GM19239 (cell line): ENCODE results near the gene UBL4B.
"Not testable (repeated sequence)": the region's sequence is repeated elsewhere in the genome, so short reads cannot be mapped to it uniquely, and the experiment has no call there.

Experiments
- DNase-seq: peaks from one replicate; pipeline ENCODE4 v3.0.0; 2011; ENCODE audit warnings: low spot score; ENCODE audit not compliant: insufficient read length
- FAIRE-seq: peaks from 2 replicates; lab custom pipeline; 2011; peaks lifted over from hg19 to GRCh38; lab: Jason Lieb, UNC

Gene UBL4B

DNA sequence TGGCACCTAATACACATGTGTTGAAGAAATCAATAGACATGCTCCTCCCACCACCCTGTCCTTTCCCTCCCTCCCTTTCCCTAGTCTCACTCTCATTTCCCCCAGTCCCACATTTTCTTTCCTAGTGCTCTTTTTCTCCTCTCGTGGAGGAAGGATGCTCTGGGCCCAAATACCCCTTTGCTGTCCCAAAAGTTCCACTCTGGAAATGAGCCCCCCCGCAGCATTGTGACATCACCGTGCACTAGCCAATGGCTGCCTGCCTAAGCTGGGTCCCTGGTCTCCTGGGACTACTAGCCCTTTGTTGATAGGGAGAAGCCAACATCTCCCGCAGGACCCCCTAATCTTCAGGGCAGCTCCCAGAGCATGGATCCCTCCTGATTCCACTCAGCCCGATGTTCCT lies at the start of gene UBL4B:
Gene UBL4B (plus strand): TSS at position 301 of the 400 bp plus-strand sequence. CDS start 92 bp downstream, at position 393.
- DNase-seq (no peak), FAIRE-seq (no peak)

DNA sequence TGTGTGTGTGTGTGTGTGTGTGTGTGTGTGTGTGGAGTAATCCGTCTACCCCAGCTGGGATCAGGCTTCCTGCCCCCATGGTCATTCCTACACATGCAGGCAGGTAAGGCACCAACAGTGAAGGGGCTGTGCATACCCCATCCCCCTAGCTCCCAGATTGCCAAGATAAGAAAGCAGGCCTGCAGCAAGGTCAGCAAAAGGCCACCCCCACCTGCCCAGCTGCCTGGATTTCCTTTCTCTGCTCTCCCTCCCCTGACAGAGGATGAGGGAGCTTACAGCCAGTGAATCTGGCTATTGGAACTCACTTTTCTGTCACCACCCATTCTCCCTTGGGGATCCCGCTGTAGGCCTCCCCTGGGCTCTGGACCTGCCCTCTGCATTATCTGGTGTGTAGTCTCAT lies 49.6 kb upstream of the UBL4B start:
- FAIRE-seq (no peak), DNase-seq (no peak)

GRCh38 chr1:110063781-110064180 lies 48.5 kb upstream of the UBL4B start:
- no peak for FAIRE-seq
- no peak for DNase-seq

- FAIRE-seq (no peak), DNase-seq (no peak)
Observed at GRCh38 chr1:110064576-110065337, 47.5 kb upstream of the UBL4B start.

DNA sequence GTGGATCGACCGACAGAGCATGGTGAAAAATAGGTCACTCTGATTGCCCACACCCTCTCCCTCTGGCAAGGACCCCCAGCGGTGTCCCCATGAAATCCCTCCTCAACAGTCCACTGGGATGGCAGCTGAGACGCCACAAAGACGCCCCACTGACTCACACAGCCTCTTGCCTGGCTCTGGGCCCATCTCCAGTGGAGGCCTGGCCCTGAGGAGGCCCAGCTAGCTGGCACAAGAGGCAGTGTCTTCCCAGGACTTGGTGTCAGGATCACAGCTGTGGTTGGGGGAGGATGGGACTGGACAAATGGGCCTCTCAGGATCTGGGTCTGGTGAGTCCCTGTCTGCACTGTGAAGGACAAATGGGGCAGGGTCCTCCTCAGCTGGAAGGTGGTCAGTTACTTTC lies 46.4 kb upstream of the UBL4B start:
- FAIRE-seq (no peak), DNase-seq (no peak)

GRCh38 chr1:110067479-110067892 lies 44.8 kb upstream of the UBL4B start:
- DNase-seq (no peak), FAIRE-seq (no peak)

GRCh38 chr1:110067893-110068645 lies 44.2 kb upstream of the UBL4B start:
- no peak for FAIRE-seq
- DNase-seq, result no peak

- DNase-seq (no peak), FAIRE-seq (peak; percentile 8)
Observed at GRCh38 chr1:110068646-110069403, 43.4 kb upstream of the UBL4B start.

DNA sequence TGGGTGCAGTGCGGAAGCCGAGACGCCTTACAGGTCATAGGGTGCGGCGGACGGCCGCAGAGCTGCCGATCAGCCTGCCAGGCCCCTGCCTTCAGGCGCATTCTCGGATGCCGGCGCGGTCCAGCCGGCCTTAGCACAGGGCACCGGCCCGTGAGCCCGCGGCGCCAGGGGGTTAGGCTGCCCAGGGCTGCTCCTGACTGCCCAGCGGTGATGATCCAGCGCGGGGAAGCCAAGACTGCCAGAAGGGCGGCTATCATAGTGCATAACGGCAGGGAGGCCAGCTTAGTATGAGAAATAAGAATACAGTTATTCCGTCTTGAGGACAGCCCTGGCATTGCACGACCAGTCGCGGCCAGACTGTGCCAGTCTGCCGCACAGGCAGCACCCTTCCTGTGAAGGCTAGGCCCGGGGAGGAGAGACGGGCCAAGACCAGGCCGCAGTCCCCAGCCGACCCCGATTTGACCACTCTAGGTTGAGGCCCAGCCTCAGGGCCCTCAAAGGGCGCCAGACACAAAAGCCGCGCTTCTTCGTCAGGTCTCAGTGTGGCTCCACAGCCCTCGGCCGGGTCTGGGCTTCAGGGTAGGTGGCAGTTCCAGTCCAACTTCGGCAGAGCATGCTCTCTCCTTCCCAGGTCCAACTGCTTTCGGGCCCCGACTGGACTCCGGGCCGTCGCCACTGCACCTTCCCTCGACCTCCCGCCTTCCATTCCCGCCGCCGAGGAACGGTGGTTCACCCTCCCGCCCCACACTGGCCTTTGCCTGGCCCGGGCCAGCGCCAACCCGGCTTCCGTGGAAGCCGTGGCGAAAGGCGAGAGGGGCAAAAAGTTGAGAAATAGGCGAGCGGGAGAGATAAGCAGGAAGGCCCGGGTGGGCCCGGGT lies 42.6 kb upstream of the UBL4B start:
- DNase-seq, result no peak
- no peak for FAIRE-seq

GRCh38 chr1:110070282-110070669 lies 42.0 kb upstream of the UBL4B start:
- FAIRE-seq (no peak), DNase-seq (no peak)

DNA sequence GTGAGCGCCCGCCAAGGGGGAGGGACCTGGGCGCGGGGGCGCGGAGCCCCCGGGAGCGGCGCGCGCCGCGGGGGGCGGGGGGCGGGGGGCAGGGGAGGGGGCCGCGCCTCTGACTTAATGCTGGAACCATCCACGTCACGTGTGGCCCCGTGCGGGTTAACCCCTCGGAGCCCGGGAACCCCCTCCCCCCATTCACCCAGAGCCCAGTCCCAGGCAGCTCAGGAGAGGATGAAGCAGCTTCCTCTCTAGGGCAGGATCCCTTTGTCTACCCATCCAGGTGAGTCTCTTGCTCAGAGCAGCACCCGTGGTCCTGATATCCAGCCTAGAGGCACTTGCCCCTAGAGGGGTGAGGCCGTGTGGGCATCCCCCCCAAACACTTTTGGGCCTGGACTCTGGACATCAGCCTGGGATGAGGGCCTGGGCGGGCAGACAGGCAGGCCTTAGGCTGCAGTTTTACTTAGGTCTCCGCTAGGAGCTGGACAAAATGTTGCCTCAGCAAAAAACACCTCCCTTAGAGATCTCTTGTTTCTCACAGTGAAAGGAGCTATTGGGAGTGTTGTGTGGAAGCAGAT lies 41.5 kb upstream of the UBL4B start, which contains the start of gene ALX3:
Gene ALX3 (minus strand): TSS at position 2 of the 572 bp plus-strand sequence. CDS start 60 bp downstream, outside the sequence.
- no peak for DNase-seq

DNA sequence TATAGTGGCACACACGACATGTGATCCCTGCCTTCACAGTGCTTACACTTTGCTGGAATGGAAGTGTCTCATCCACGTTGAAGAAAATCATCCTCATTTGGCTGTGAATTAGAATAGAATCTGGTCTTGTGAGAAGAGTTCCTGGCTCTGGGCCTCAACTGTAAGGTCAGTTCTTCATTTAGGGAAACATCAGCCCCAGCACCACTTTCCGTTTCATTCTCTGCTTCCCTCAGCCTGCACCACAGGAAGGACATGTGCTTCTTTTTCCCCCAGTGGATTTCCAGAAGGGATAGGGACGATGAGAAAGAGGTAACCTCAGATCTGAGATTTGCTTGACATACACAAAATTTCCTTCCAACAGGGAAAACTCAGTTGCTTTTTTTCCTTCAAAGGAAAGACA lies 38.1 kb upstream of the UBL4B start:
- FAIRE-seq, result no peak

More for the DNA sequence above, 41.5 kb upstream of the UBL4B start, which contains the start of gene ALX3:
- no peak for FAIRE-seq

DNA sequence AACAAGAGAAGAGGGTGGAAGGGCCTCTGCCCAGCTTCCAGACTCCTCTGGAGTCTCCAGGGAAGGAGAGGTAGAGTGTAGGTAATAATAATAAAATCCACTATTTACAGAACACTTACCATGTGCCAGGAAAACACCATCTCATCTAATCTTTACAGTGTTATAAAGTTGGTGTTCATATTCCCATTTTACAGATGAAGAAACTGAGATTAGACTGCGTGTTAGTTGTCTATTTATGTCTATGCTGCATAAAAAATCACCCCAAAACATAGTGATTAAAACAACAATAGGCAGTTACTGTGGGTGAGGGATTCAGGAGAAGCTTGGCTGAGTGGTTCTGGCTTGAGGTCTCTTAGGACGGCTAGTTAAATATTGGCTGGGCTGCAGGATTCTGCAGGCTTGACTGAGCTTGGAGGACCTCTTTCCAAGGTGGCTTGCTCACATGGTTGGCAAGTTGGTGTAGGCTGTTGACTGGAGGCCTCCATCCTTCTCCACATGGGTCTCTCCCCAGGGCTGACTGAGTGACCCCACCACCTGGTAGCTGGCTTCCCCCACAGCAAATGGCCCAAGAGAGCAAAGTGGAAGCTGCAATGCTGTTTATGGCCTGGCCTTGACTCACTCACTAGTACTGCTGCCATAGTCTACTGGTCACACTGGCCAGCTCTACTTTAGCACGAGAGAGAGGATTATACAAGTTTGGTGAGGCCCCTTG lies 35.3 kb upstream of the UBL4B start:
- FAIRE-seq (no peak), DNase-seq (no peak)

More for the DNA sequence above, 38.1 kb upstream of the UBL4B start:
- DNase-seq, result no peak

DNA sequence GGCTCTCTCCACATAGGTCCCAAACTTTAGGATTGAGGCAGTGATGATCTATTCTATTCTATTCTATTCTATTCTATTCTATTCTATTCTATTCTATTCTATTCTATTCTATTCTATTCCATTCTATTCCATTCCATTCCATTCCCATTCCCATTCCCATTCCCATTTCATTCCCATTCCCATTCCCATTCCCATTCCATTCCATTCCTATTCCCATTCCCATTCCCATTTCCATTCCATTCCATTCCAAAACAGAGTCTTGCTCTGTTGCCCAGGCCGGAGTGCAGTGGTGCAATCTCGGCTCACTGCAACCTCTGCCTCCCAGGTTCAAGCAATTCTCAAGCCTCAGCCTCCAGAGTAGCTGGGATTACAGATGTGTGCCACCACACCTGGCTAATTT lies 32.2 kb upstream of the UBL4B start:
- FAIRE-seq, DNase-seq: not testable (repeated sequence)

GRCh38 chr1:110081061-110081460 lies 31.2 kb upstream of the UBL4B start:
- no peak for DNase-seq
- no peak for FAIRE-seq

DNA sequence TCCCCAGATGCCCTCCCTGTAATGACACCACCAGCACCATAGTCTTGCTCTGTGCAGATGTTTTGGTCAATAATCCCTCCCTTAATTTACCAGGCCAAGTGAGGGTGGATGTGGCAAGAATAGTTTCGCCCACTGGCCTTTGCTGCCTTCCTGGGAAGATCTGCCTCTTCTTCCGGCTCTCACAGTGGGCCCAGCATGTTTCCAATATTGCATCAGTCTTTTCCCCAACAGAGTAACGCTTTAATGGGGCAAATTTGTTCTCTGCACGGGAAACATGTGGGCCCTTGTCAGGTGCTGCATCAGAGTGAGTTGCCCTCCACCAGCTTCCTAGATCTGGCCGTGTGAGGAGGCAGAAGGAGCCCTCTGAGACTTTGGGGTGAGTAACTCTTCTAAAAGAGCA lies 29.8 kb upstream of the UBL4B start:
- FAIRE-seq (no peak), DNase-seq (no peak)

GRCh38 chr1:110083061-110083865 lies 29.0 kb upstream of the UBL4B start:
- DNase-seq, result no peak
- no peak for FAIRE-seq

DNA sequence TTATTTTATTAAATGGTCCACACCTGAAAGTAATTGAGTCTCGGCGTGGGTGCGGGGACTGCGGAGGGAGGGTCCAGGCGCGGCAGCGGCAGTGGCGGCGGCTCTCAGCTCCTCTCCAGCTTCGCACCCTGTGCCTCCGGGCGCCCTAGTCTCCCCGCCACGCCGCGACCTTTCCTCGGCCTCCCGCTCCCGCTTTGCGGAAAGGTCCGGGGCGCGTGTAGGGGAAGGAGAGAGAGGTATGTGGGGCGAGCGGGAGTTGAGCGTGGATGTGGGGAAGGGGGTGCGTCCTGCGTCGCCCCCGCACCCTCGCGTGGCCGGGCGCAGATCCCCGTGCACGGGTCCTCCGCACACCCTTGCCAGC lies 28.4 kb upstream of the UBL4B start:
- DNase-seq (no peak), FAIRE-seq (no peak)
